Sigmoid colon (tissue), 4 donors: Measurements from ENCODE around the gene DNHD1.
A peak's percentile ranks its signal among the peaks of the same experiment; 100 is the strongest.

Experiments
- EP300 ChIP-seq, 4 donors: sonication (generic); formaldehyde crosslinking; IDR thresholded peaks; one replicate each; pipeline ENCODE4 v1.6.1; 2017; ENCODE audit warnings: antibody characterized with exemption in 4 of 4
- POLR2A ChIP-seq, 2 donors: fragments of 450-650 bp; IDR thresholded peaks; one replicate each; pipeline ENCODE4 v1.6.1; 2016; ENCODE audit warnings: antibody characterized with exemption in 2 of 2, mild to moderate bottlenecking in 2 of 2, moderate library complexity in 2 of 2
- TF ChIP-seq, protein P1 (sequence below), 4 experiments: fragments of 450-650 bp in 3 of 4; fragments of 200-600 bp in 1 of 4; IDR thresholded peaks; one replicate each; pipeline ENCODE4 v1.5.1; 2016 to 2019; ENCODE audit warnings: antibody characterized with exemption in 4 of 4, mild to moderate bottlenecking in 3 of 4, moderate library complexity in 2 of 4

DNA sequence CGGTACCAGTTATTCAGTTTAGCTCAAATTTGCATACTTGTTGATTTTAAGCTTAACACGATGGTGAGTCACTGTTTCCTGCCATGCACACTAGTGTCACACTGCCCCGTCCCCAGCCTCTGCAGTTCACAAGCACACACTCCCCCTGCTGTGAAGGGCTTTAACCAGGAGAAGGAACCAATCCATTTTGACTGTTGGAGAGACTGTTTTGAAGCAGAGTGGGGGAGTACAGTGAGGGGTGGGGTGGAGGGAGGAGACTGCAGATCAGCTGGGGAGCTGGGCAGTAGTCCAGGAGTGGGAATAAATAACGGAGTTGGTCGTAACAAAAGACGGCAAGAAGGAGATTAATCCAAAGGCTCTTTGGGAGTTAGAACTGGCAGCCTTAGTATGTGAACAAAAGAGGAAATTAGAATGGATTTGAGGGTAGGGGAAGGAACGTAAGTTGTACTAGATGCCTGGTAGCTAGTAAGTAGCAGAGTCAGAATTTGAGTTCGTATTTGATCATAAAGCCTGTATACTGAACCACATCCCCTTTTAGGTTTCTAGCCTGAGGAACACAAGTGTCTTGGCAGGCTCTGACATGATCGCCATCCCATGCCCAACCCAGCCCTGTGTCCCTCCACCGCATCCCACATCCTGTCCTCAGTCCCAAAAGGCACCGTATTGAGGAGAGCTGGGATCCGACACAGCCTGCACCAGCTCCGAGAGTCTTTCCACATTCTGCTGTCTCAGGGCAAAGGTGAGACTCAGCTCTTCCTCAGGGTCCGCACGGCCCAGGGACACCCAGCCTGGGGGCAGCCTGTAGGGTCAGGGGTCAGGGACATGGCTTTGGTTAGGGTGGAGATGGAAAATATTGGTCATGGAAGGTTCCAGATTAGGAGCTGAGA, 121.3 kb downstream of the DNHD1 start:
- TF ChIP-seq EP300 (IDR thresholded peaks at IDR 0.05), result no peak
- TF ChIP-seq, protein P1, sequence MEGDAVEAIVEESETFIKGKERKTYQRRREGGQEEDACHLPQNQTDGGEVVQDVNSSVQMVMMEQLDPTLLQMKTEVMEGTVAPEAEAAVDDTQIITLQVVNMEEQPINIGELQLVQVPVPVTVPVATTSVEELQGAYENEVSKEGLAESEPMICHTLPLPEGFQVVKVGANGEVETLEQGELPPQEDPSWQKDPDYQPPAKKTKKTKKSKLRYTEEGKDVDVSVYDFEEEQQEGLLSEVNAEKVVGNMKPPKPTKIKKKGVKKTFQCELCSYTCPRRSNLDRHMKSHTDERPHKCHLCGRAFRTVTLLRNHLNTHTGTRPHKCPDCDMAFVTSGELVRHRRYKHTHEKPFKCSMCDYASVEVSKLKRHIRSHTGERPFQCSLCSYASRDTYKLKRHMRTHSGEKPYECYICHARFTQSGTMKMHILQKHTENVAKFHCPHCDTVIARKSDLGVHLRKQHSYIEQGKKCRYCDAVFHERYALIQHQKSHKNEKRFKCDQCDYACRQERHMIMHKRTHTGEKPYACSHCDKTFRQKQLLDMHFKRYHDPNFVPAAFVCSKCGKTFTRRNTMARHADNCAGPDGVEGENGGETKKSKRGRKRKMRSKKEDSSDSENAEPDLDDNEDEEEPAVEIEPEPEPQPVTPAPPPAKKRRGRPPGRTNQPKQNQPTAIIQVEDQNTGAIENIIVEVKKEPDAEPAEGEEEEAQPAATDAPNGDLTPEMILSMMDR (IDR thresholded peaks at IDR 0.05), result no peak
- peak in 1 of 2 donors; percentile 7 for TF ChIP-seq POLR2A (IDR thresholded peaks at IDR 0.05)
